ENCODE results near the gene A2M. TPM values are rescaled to one million over a fixed set of nuclear protein-coding genes. Genes with fewer than 3 reads are reported as not detected.
A peak's percentile ranks its signal among the peaks of the same experiment; 100 is the strongest.

Gene A2M
- total and polyA plus RNA-seq, 2 of the 13 experiments (the other 11 are each of a cell fraction or from before 2014, with no cell fraction given) = 2,807 to 6,551 TPM

- no peak for TF ChIP-seq SIX1 (CRISPR knock-in tag; IDR thresholded peaks at IDR 0.05; ENCODE audit: borderline replicate concordance)
- no peak for TF ChIP-seq ZNF558 (CRISPR knock-in tag; IDR thresholded peaks at IDR 0.05; ENCODE audit: borderline replicate concordance)
- TF ChIP-seq ZNF619 (CRISPR knock-in tag; IDR thresholded peaks at IDR 0.05) = peak; percentile 92; the same call in 1 of the 2 replicates
- no peak for TF ChIP-seq MLX (CRISPR knock-in tag; IDR thresholded peaks at IDR 0.05)
- TF ChIP-seq ZZZ3 (CRISPR knock-in tag; IDR thresholded peaks at IDR 0.05; ENCODE audit: borderline replicate concordance) = no peak
- TF ChIP-seq ELF3 (CRISPR knock-in tag; IDR thresholded peaks at IDR 0.05) = 0 out of 2 replicates have a peak, but pooled peaks have one; percentile 14
- TF ChIP-seq NR2F2 (IDR thresholded peaks at IDR 0.05; ENCODE audit: borderline replicate concordance, low read depth) = no peak
- no peak for TF ChIP-seq ZBTB46 (CRISPR knock-in tag; IDR thresholded peaks at IDR 0.05; ENCODE audit: borderline replicate concordance)
- TF ChIP-seq MEIS2 (CRISPR knock-in tag; IDR thresholded peaks at IDR 0.05) = no peak
- no peak for TF ChIP-seq ZNF367 (CRISPR knock-in tag; IDR thresholded peaks at IDR 0.05; ENCODE audit: borderline replicate concordance)
- peak; percentile 16; the same call in 1 of the 2 replicates for TF ChIP-seq ZMYM4 (CRISPR knock-in tag; IDR thresholded peaks at IDR 0.05)
- TF ChIP-seq MTA1 (CRISPR knock-in tag; IDR thresholded peaks at IDR 0.05; ENCODE audit: borderline replicate concordance) = peak; percentile 45; the same call in 1 of the 2 replicates
- no peak for TF ChIP-seq TMF1 (CRISPR knock-in tag; IDR thresholded peaks at IDR 0.05; ENCODE audit: low read depth)
- TF ChIP-seq NFIC (IDR thresholded peaks at IDR 0.05; ENCODE audit: low read length) = no peak
- peak; percentile 54; the same call in 1 of the 2 replicates for TF ChIP-seq ZNF772 (CRISPR knock-in tag; IDR thresholded peaks at IDR 0.05)
- 0 out of 2 replicates have a peak, but pooled peaks have one; percentile 37 for TF ChIP-seq U2AF2 (IDR thresholded peaks at IDR 0.05; ENCODE audit: low read depth, low read length)
- no peak for TF ChIP-seq PHF20 (CRISPR knock-in tag; IDR thresholded peaks at IDR 0.05)
- no peak for TF ChIP-seq ZNF10 (CRISPR knock-in tag; IDR thresholded peaks at IDR 0.05; ENCODE audit: borderline replicate concordance, low read depth)
- TF ChIP-seq ARNT2 (CRISPR knock-in tag; IDR thresholded peaks at IDR 0.05; ENCODE audit: low read depth) = 0 out of 2 replicates have a peak, but pooled peaks have one; percentile 72
- no peak for TF ChIP-seq ZNF362 (CRISPR knock-in tag; IDR thresholded peaks at IDR 0.05; ENCODE audit: borderline replicate concordance)
- no peak for TF ChIP-seq ZNF549 (CRISPR knock-in tag; IDR thresholded peaks at IDR 0.05)
Measured at GRCh38 chr12:9064201-9064814, 51.4 kb downstream of the A2M start (continued).

Data from HepG2 (cell line).